ENCODE data around the gene ASB1.

ASB1 gene

GRCh38 chr2:238426568-238427434 is at the start of gene ASB1:
ASB1 (plus strand) TSS chr2:238426927; CDS start chr2:238427071, 144 bp downstream.
- peak in 56 of 58 donors; percentile 16 to 89 (median 66) for DNase-seq

- no peak for DNase-seq
These were observed 48.3 kb upstream of the ASB1 start for GRCh38 chr2:238378230-238379095.

GRCh38 chr2:238379096-238379810 is 47.5 kb upstream of the ASB1 start:
- no peak for DNase-seq

GRCh38 chr2:238380336-238380735 is 46.4 kb upstream of the ASB1 start:
- DNase-seq, result no peak

- no peak for DNase-seq
These were observed 45.9 kb upstream of the ASB1 start for GRCh38 chr2:238380785-238381184.

- no peak for DNase-seq
These were observed 45.2 kb upstream of the ASB1 start for GRCh38 chr2:238381341-238382115.

- DNase-seq, result no peak
These were observed 44.3 kb upstream of the ASB1 start for GRCh38 chr2:238382381-238382781.

- no peak for DNase-seq
These were observed 43.6 kb upstream of the ASB1 start for GRCh38 chr2:238383135-238383534.

- DNase-seq, result no peak
These were observed 42.9 kb upstream of the ASB1 start for GRCh38 chr2:238383743-238384380.

GRCh38 chr2:238387332-238387731 is 39.4 kb upstream of the ASB1 start:
- no peak for DNase-seq

- DNase-seq, result no peak
These were observed 37.9 kb upstream of the ASB1 start for GRCh38 chr2:238388794-238389193.

GRCh38 chr2:238389988-238390589 is 36.6 kb upstream of the ASB1 start:
- DNase-seq, result no peak

- DNase-seq, result no peak
These were observed 35.6 kb upstream of the ASB1 start for GRCh38 chr2:238391042-238391689.

GRCh38 chr2:238396663-238397062 is 30.1 kb upstream of the ASB1 start:
- DNase-seq, result no peak

GRCh38 chr2:238397356-238397755 is 29.4 kb upstream of the ASB1 start:
- DNase-seq, result no peak

- DNase-seq, result no peak
These were observed 28.1 kb upstream of the ASB1 start for GRCh38 chr2:238398577-238398976.

- DNase-seq, result no peak
These were observed 27.6 kb upstream of the ASB1 start for GRCh38 chr2:238399094-238399493.

- no peak for DNase-seq
These were observed 25.2 kb upstream of the ASB1 start for GRCh38 chr2:238401551-238401950.

Data from anterior cingulate cortex (tissue), 58 donors.